HL-60/S4 treated with phorbol 12-myristate 13-acetate at 8.2 ng/mL for 4 days and 3 days (cell line): ENCODE data around the gene TEX53.

Experiments
- in situ Hi-C: fragments of 300-500 bp; cut with MboI; formaldehyde crosslinking; loops from 2 replicates; pipeline ENCODE4 v1.15.0; 2022; ENCODE audit warnings: low sequenced_read_pairs

TEX53 gene

DNA sequence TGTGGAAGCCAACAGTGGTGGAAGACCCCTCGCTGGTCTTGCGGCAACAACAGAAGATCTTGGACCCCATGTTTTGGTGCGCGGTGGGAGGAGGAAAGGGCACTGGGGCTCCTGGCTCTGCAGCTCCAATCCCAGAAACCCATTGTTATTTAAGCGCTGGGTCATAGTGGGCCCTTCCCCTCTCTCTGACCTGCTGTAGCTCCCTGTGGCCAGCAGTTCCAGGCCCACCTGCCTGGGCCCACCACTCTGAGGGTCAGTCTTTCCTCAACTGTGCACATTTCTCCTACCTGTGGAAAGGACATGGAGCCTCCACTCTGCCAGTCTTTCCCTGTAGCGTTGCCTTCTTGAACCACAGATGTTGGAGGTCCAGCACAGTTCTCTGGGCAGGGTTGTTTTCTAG is at the start of gene TEX53:
TEX53 (minus strand) TSS at position 101 of the 400 bp plus-strand sequence; CDS start at position 70, 31 bp downstream.
- in situ Hi-C loops, result loop anchor here (10.0 kb wide), 2 partner anchors 153 to 243 kb away; partner anchors contain the start of gene WHRN

DNA sequence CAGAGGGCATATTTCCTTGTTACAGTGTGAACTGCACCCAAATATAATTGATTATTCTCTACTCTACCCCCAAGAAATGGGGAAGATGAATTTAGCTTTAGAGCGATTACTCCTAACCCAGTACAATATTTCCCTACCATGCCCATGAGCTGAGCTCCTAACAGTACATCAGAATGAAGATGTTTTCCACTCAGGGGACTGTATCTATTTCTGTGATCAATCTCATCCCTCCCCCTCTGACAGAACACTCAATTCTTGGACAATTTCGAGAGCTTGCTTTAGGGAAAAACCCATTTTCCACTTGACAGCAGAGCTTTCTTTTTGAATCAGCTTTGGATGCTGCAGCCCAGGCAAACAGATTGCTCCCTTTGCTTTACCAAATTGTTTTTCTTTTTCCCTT is 49.1 kb upstream of the TEX53 start:
- in situ Hi-C loops, result no loop called here

DNA sequence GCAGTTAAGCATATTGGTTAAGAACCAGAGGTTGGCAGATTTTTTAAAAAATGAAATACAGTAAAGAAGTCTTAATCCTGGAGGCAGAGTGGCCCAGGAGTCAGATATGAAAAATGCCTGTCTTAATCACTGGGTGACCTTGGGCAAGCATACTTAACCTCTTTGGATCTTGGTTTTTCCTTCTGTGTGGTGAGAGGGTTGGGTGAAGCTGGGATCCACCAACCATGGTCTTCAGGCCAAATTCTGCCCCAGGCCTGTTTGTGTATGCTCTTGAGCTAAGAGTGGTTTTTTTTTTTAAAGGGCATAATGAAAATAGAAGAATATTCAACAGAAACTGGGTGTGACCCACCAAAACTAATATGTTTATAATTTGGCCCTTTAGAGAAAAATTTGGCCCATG is 44.4 kb upstream of the TEX53 start:
- in situ Hi-C loops, result no loop called here

DNA sequence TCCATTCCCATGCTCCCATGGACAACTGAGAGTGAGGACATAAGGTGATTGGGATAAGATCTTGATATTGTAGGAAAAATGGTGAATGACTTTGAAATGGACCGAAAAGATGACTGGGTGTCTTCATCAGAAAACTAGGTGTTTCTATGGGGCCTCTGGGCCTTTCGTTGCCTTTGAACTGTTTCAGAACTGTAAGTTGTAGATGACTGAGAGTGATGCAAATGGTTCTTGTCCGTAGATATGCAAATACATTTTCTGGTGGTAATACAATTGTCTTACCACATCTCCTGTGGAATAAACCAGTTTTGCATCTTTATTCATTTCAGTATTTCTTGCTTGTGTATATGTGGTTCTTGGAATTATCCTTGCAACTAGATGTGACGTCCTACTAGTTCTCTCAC is 40.3 kb upstream of the TEX53 start:
- in situ Hi-C loops, result no loop called here

DNA sequence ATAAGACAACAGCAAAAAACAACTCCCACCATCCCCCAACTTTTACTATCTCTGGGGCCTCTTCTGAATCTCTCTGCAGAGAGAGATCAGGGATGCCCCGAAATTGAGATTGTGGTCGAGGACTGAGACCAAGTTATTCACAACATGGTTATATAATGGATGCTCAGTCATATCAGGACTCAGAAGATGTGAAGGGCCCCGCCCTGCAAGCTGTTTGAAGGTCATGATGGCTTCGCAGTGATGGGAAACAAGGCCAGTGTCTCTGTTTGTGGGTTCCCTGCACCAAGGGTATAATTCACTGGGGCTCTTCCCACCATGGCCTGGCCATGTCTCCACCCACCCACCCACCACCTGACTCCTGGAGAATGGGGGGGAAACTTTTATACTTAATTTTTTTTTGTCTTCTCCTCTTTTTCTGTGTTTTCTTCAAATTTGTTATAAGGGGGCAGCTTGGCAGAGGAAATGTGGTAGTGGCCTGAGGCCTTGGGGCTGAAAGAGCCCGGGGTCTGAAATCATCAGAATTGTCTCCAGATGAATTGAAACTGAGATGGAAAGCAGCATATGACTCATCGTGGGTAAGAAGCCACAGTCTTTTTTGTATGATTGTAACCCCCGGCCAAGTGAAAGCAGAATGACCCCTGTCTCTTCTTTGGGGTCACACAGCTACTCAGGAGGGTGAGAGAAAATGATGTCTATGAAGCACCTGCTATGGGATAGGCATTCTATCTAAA is 39.4 kb upstream of the TEX53 start:
- in situ Hi-C loops, result no loop called here

DNA sequence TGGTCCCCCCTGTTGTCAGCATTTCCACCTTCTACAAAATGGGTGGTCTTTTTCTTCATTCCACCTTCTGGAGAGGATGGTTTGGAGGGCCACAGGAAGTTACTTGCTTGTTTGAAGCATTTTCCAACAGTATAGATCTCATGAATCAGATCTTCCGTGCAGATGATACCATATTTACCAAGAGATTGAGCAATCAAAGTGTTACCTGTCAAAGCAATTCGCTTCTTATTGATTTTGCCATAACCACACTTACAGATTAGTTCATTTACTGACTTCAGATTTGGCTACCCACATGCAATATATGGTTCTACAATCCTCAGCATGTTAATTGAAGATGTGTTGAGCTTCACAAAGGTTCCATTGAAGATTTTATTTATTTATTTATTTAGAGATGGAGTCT is 38.3 kb upstream of the TEX53 start:
- in situ Hi-C loops, result no loop called here

DNA sequence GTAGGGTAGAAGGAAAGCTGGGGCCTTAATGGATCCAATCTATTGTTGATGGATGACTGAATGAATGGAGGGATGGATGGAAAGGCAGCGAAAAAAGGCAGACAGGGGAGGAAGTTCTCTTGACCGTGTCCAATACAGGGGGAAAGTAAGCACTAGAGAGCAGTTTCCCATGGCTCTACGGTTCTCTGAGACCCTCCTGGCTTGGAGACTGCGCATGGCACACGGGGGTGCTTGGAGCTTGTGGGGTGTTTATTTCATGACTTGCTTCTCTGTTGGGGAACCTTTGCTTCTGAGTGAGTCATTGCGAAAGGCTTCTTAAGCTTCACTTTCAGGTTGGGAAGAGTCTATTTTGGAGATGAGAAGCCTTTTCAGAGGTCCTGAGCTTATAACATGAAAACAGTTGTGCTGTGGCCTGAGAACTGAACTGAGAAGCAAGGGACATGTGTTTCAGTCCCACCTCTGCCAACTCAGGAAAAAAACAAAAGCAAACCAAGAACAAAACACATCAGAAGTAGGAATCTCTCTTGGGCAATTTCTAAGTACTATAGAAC is 37.2 kb upstream of the TEX53 start:
- in situ Hi-C loops, result no loop called here

DNA sequence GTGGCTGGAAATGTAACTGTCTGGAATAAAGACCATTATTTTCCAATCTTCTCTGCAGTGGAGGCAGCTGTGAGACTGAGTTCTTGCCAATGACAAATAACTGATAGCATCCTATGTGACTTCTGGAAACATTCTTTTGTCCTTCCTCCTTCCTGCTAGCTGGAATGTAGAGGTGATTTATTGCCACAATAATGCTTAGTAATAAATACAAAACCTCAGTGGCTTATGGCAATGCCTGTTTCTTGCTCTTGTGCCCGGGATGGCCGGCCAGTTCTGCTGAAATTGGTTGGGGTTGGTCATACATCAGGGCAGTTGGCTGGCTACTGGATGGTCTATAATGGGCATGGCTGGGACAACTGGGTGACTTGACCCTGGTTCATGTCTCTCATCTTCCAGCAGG is 36.5 kb upstream of the TEX53 start:
- in situ Hi-C loops, result no loop called here

DNA sequence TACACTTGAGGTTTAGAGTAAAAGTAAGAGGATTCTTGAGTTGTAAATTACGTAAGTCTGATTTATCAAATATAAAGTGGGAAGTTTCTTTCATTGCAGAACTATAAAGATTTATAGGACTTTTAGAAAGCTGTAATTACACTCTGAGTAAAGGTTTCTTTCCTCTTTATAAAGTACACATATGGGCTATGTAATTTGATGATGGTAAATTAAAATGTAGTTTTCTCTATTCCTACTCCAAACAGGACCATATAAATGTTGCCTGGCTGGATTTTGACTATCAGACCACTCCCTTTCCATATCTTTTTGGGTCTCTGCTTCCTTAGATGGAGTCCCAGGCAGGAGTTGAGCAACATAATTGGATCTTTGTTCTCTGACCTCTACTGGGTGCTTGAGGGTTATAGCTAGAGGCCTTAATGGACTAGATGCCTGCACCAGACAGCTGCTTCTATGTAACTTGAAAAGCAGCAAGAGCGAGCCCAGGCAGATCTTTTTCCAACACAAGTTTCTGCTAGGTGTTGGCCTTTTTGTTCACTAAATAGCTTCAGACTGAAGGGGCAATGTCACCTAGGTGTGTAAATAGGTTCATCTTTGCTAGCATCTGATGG is 35.7 kb upstream of the TEX53 start:
- in situ Hi-C loops, result no loop called here

DNA sequence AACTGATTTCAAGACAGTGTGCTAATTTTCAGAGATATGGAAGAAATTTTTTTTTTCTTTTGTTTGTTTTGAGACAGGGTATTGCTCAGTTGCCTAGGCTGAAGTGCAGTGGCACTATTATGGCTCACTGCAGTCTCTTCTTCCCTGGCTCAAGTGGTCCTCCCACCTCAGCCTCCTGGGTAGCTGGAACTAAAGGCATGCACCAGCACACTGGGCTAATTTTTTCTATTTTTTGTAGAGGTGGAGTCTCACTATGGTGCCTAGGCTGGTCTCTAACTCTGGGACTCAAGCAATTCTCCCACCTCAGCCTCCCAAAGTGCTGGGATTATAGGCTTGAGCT is 34.3 kb upstream of the TEX53 start:
- in situ Hi-C loops, result no loop called here

DNA sequence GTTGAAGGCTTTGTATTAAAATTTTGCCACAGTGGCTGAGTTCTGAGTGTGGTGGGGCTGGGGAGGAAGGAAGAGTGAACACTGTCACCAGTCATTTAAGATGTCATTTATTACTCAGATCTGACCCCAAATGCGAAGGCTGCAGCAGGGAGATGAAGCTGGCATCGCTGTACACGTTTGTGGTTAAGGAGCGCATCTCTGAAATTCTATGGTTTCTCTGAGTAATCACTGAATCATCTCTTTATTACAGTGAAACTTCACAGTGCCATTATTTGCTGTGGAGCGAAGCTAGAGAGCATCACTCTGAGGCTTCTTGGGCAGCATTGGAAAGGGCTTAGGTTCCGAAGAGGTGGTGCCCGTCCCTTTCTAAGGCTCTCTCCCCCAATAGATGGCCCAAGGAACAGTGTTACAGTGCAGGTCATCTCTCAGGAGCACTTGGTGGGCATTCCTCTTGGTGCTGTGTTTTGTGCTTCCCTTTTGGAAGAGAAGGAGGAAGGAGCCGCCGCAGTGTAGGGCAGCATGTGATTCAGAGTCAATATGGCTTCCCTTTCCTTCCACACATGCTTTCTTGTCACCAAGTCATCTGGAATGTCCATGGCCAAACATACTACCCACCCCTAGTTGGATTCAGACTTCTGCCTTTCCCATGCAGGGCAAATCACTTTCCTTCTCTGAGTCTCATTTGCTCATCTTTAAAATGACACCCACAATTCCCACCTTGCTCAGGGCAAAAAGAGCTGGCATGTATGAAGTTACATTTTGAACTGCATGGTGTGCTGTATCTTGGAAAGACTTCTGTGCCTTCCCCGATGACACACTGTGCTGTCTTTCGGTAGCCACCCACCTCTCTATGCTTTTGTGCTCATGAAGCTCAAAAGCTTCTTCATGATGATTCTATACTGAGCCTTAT is 33.7 kb upstream of the TEX53 start:
- in situ Hi-C loops, result no loop called here

DNA sequence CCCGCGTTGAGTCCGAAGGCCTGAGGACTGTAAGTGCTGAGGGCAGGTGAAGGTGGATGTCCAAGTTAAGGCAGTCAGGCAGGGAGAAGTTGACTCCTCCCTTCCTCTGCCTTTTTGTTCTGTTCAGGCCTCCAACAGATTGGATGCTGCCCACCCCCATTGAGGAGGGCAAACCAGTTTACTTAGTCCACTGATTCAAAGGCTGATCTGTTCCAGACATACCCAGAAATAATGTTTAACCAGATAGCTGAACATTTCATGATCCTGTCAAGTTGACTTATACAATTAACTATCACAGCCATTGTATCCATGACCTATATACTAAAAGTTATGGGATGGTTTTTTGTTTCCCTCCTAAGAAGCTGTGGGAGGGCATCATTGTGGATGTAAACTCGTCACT is 32.7 kb upstream of the TEX53 start:
- in situ Hi-C loops, result no loop called here

DNA sequence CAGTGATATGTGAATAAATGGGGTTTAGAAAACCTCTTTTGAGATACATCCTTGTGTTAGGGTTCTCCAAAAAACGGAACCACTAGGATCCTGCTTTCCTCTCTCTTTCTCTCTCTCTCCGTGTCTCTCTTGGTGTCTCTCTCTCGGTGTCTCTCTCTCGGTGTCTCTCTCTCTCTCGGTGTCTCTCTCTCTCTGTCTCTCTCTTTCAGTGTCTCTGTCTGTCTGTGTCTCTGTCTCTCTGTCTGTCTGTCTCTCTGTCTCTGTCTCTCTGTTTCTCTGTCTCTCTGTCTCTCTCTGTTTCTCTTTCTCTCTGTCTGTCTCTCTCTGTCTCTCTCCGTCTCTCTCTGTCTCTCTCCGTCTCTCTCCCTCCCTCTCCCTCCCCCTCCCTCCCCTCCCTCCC is 32.2 kb upstream of the TEX53 start:
- in situ Hi-C loops, result no loop called here

DNA sequence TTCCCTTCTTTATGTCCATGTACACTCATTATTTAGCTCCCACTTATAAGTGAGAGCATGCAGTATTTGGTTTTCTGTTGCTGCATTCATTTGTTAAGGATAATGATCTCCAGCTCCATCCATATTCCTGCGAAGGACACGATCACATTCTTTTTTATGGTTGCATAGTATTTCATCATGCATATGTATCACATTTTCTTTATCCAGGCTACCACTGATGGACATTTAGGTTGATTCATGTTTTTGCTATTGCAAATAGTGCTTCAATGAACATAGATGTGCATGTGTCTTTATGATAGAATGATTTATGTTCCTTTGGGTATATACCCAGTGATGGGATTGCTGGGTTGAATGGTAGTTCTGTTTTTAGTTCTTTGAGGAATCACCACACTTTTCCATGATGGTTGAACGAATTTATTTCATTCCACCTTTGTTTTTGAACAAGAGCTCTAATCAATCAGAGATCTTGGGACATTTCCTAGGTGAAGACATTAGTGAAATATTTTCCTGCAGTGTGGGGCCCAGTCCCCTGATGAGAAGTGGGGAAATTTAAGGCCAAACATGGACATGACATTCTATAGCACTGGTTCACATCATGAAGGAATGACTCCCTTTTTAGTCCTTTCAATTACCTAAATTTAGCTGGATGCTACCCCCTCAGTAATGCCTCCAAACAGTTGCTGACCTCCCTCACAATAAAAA is 31.5 kb upstream of the TEX53 start:
- in situ Hi-C loops, result no loop called here

DNA sequence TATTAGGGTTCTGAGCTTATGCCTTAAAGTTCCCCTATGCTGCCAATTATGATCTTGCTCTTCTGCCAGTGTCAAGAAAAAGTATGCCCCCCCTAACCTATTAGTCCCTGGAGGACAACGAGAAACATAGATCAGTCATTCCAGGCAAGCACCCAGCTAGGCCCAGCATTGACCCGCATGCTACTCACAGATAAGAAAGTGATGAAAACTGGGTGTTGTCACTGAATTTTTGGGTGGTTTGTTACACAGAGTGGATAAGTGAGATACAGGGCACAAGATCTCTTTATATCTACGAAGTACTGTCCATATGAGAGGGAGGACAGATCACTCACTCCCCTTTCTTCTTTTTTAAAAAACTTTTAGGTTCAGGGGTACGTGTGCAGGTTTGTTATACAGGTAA is 30.8 kb upstream of the TEX53 start:
- in situ Hi-C loops, result no loop called here

DNA sequence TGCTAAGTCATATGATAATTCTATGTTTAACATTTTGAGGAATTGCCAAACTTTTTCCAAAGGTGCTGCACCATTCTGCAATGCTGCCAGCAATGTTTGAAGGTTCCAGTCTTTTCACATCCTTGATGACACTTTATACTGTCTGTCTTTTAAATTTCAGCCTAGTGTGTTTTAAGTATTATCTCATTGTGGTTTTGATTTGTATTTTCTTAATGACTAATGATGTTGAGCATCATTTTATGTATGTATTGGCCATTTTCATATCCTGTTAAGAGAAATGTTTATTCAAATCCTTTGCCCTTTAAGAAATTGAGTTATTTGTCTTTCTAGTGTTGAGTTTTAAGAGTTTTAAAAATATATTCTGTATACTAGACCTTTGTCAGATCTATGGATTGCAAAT is 29.4 kb upstream of the TEX53 start:
- in situ Hi-C loops, result no loop called here

DNA sequence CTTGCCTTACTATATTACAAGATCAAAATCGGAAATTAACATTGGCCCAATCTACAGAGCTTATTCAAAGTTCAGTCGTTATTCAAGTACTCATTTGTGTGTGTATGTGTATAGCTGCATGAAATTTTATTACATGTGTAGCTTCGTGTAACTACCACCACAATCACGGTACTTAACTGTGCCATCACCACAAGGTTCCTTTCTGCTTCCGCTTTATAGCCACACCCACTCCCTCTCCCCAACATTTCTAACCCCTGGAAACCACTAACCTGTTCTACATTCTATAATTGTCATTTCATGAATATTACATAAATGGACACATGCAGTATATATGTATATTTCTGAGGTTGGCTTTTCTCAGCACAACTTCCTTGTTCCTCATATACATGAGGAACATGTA is 28.3 kb upstream of the TEX53 start:
- in situ Hi-C loops, result no loop called here

DNA sequence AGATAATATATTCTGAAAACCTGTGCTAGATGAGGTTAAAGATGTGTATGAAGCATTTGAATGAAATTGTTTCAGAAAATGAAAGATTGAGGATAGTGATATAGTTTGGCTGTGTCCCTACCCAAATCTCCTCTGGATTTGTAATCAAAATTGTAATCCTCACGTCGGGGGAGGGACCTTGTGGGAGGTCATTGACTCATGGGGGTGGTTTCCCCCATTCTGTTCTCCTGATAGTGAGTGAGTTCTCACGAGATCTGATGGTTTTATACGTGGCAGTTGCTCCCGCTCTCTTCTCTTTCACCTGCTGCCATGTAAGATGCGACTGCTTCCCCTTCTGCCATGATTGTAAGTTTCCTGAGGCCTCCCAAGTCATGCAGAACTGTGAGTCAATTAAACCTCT is 26.4 kb upstream of the TEX53 start:
- in situ Hi-C loops, result no loop called here

DNA sequence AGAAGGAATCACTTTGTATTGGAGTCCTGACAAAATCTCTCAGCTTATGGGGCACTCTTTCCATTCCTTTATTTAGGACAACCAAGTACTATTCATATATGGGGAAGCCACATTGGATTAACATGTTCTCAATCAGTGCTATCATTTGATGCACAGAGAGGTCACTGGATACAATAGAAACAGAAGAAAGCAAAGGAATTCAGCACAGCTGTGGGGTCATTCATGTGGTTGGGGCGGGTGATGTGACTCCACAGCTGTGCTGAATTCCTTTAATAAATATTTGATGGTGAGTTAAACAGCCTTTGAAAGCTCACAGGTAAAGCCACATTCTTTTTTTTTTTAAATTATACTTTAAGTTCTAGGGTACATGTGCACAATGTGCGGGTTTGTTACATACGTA is 25.2 kb upstream of the TEX53 start:
- in situ Hi-C loops, result no loop called here

DNA sequence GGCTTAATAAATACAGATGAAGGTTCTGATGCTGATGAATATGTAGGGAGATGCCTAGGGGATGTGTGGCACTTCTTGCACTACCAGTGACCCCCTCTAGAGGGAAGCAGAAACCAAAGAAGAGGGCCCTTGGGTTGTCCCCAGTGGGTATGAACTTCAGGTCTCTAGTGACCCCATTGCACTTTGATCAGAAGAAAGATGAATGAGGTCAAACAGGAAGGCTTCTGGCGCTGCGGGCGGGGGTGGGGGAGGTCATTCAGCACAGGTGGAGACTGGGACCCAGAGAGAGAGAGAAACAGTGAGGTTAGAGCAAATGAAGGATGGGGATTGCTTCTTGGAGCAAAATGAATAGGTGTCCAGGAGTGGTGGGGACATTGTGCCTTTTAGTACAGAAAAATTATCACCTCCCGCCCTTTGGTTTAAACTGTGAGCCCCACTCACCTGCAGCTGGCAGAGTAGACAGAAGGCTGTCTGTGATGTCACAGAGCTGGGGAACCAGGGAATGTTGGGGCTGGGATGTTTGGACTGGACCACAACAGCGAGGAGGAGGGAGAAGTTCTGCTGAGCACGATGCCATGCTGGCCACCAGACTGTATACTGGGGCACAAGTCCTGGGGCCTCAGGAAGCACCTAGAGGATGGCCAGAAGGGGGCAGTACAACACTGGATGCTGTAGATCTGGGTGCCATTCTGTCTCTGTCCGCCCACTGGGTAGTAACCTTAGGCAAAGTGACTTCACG is 24.2 kb upstream of the TEX53 start, which contains the start of gene TEX48:
TEX48 (minus strand) TSS at position 599 of the 739 bp plus-strand sequence. CDS start 10,469 bp downstream, outside the sequence.
- in situ Hi-C loops, result no loop called here
